ENCODE data around the gene UBASH3B. TPM values are rescaled to one million over a fixed set of nuclear protein-coding genes. Genes with fewer than 3 reads are reported as not detected.

The UBASH3B gene
- total RNA-seq, 1 experiment from 2014 or later = 8.0 TPM

DNA sequence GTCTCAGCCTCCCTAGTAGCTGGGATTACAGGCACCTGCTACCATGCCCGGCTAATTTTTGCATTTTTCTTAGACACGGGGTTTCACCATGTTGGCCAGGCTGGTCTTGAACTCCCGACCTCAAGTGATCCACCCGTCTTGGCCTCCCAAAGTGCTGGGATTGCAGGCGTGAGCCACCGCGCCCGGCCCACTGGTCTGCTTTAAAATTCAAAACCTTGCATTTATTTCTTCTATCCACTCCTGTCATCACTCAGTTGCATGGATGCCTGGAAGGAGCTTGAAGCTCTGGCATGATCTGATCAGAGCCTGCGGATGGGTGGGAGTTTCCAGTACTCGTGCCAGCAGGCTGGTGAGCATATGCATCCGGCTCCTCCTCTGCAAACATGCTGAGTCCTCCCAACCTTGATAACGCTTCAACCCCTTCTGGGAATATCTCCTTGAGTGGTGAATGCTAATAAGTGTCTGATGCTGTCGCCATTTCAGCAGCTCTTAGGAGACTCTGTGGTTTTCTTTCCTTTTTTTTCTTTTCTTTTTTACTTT, 39.6 kb downstream of the UBASH3B start:
- H3K4ac ChIP-seq (ENCODE audit: low read depth, low read length) = no peak overlapping the region
- H4K20me1 ChIP-seq (ENCODE audit: control insufficient read depth, insufficient read depth, insufficient read length) = no peaks in the 10 kb centered on the region
- H2BK12ac ChIP-seq (ENCODE audit: insufficient read length, low read depth, low read length) = no peak overlapping the region
- H3K79me1 ChIP-seq (ENCODE audit: insufficient read depth, low read depth, low read length, poor library complexity, severe bottlenecking) = no peaks in the 10 kb centered on the region
- H3K4me2 ChIP-seq (ENCODE audit: insufficient read depth, insufficient read length, low read length) = no peak overlapping the region
- H3K27me3 ChIP-seq (ENCODE audit: insufficient read depth, low read length) = no peaks in the 10 kb centered on the region
- peaks cover 6% of the 10 kb centered on the region; the same call in 1 of the 2 replicates for H3K4me1 ChIP-seq (ENCODE audit: insufficient read depth, low read length)
- H2AK5ac ChIP-seq (ENCODE audit: insufficient read length, low read length) = no peak overlapping the region
- no peak overlapping the region for H3K27ac ChIP-seq (ENCODE audit: insufficient read length, low read depth, low read length)
- H2BK20ac ChIP-seq (ENCODE audit: low read depth, low read length, poor library complexity, severe bottlenecking) = no peak overlapping the region
- H2BK120ac ChIP-seq (ENCODE audit: low read depth, low read length, poor library complexity, severe bottlenecking) = no peak overlapping the region
- no peak overlapping the region for H3K14ac ChIP-seq (ENCODE audit: insufficient read depth, low read length)
- Mint-ChIP-seq H3K27ac (no peak overlapping the region), H3K9me3 (no peaks in the 10 kb centered on the region), H3K36me3 (ENCODE audit: insufficient read depth in 1 of 3, low read depth in 3 of 3) (peaks cover 0 to 1% (median 0%) of the 10 kb centered on the region in 3 experiments; a peak in 1 of 7 replicates), H3K27me3 (ENCODE audit: low read depth) (no peaks in the 10 kb centered on the region; the same call in 1 of the 2 replicates), H3K4me1 (peaks cover 23 to 24% of the 10 kb centered on the region in 2 experiments), H3K4me3 (no peak overlapping the region)
- H2BK15ac ChIP-seq (ENCODE audit: low read depth, low read length) = no peak overlapping the region
- no peaks in the 10 kb centered on the region for H3K9me3 ChIP-seq (ENCODE audit: control insufficient read depth, low read depth, low read length)
- H4K91ac ChIP-seq (ENCODE audit: insufficient read length, low read depth, low read length) = no peak overlapping the region
- H3K79me2 ChIP-seq (ENCODE audit: insufficient read depth, low read length) = no peaks in the 10 kb centered on the region
- TF ChIP-seq CTCF (conservative IDR thresholded peaks at IDR 0.05) = no peak
- H2BK5ac ChIP-seq (ENCODE audit: insufficient read length, low read length) = no peak overlapping the region
- H3K23ac ChIP-seq (ENCODE audit: insufficient read length, low read depth, low read length) = no peak overlapping the region
- no peak overlapping the region for H3K9ac ChIP-seq (ENCODE audit: extremely low read depth, insufficient read length, low read length)
- H3K18ac ChIP-seq (ENCODE audit: insufficient read length, low read depth, low read length) = no peak overlapping the region
- H3K56ac ChIP-seq (ENCODE audit: insufficient read length, low read depth, low read length) = no peak overlapping the region
- H4K8ac ChIP-seq (replicated peaks; ENCODE audit: insufficient read length, low read depth, low read length) = no peak overlapping the region
- DNase-seq = no peak
- H4K5ac ChIP-seq (ENCODE audit: insufficient read length, low read depth, low read length) = no peak overlapping the region
- H2AFZ ChIP-seq (ENCODE audit: low read length) = no peak overlapping the region
- no peak overlapping the region for H3T11ph ChIP-seq (ENCODE audit: low read length)
- H3K23me2 ChIP-seq (ENCODE audit: insufficient read length, low read depth, low read length, poor library complexity, severe bottlenecking) = no peaks in the 10 kb centered on the region
- WGBS (ENCODE audit: extremely low coverage, insufficient read length, low lambda C conversion rate) = no CpG with 5 or more reads among the region's 13 CpGs
